Stimulated activated CD4-positive, alpha-beta T cell treated with anti-CD3 and anti-CD28 coated beads, Interleukin-2, amount 100 ng/mL, for 48 hours (primary cell): ENCODE data around the gene CTXND1.

ENCODE experiments used
- DNase-seq, 2 donors: peaks; one replicate each; pipeline ENCODE4 v3.0.0-alpha.2; 2020

CTXND1 gene

DNA sequence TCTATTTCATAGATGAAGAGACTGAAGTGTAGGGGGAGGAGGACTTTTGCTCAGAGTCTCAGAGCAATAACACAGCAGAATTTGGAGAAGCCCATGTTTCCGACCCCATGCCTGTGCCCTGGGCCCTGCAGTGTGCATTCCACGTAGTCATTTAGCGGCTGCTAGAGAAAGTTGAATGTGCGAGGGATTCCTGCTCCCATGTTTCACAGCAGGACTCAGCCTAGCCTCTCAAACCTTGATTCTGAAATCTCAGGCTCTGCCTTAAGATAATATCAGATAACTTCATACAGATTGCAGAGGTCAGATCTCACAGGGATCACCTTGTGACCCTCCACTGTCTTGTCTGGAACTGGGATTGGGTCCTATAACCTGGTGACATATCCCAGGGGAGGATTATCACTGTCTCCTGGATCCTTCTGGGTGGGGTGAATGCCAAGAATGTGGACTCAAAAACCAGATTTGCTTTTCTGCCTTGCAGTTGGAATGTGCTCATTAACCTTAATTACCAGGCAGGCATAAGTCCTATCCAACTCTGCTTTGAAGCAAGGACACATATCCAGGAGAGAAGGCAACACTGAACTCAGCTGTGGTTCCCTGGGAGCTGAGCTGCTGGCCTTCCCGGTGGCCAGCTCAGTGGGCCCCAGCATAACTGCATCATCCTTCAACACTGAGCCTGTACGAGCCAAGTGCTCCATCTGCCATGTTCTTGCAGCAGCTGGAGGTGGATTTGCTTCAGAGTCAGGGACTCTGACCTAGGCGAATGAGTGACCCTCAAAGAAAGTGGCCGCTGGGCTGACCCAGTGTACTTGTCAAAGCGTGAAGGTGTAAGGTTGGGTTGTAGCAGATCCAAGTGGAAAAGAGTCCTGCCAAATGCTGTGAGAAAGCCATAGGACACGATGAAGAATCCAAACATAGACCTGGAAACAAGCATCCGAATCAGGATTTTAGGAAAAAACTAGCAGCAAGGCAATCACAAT is 43.0 kb downstream of the CTXND1 start:
- no peak for DNase-seq

DNA sequence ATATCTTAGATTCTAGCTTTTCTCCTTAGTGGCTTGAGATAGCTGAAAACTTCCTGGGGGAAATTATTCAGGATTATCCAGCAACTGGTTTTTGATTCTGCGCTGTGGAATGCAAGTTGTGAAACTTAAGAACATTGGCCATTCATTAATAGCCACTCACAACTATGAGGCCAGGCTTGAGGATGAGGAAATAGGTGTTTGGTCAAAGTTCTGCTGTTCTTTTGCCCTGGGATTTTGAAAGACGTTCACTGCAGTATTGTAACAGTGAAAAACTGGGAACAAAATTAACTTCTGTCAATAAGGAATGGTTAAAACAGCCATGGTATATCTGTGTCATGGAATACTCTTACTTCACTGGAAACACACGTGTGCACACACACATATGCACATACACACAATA is 44.1 kb downstream of the CTXND1 start:
- DNase-seq: no peak

DNA sequence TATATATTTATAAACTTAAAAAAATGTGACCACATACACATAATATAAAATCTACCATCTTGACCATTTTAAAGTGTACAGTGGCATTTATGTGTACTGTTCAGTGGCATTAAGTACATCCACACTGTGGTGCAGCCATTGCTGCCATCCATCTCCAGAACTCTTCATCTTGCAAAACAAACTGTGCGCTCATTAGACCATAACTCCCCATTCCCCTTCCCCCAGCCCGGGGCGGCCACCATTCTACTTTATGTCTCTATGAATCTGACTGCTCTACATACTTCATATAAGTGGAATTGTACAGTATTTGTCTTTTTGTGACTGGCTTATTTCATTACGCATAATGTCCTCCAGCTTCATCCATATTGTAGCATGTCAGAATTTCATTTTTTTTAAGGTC is 47.8 kb downstream of the CTXND1 start:
- no peak for DNase-seq

DNA sequence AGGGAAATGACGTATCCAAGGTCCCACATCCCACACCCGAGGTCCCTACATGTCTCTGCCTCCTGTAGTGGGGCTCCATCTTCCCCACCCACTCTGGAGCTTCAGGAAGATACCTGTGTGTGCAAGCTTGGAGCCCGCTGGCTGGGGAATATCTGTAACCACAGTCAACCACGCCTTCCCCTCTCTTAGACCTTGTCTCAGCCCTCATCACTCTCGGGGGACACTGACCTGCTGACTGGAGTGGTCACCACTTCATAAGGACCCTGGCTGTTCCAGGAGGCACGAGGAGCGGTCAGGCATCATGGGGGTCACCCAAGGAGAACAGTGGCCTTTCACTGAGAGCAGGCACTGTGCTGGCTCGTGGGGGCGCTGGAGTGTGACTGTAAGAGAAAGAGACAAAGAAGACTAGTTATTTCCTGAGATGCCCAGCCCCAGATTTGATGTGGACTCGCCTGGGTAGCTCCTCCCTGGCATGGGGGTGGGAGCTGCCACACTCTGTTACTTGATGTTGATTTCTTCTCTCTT is 48.6 kb downstream of the CTXND1 start:
- no peak for DNase-seq

DNA sequence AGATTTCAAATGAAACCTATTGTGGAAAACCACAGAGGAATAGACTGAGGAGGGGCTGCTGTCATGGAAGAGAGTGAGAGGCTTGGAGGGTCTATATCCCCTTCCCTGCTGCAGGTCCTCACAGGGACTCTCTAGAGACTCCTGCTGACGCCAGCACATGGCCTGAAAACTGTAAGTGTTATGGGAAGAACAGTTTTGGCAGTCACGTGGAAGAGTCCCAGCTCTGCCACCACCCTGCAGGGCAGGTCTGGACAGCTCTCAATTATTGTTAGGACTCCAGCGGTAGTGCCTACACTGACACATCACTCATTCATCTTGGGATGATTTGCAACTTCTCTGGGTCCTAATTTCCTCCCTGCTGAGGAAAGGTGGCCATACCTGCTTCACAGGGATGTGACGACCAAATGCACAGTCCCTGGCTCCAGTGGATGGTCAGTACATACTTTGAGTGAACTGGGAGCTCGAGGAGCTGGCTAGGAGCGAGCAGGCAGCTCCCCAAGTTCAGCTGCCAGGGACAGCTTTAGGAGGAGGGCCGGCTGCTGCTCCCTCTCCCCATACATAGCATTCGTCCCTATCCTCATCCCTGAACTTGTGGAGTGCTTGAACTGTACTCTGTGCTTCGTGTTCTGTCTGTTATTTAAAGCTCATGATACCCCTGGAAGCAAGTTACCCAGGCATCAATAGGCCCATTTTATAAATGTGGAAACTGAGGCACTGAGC is 49.2 kb downstream of the CTXND1 start:
- DNase-seq: no peak

DNA sequence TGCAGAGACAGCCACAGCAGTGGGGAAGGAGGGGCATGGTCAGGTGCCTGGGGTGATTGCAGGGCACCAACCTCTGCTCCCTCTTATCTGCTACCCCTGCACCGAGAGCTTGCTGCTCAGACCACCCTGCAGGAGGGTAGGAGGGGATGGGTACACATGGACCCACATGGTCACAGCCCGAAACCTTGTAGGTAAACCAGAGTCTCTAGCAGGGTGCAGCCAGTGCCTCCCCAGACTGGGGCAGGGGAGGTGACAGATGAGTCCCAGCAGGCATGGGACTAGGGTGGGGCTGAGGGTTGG is 50.0 kb downstream of the CTXND1 start:
- DNase-seq: no peak

DNA sequence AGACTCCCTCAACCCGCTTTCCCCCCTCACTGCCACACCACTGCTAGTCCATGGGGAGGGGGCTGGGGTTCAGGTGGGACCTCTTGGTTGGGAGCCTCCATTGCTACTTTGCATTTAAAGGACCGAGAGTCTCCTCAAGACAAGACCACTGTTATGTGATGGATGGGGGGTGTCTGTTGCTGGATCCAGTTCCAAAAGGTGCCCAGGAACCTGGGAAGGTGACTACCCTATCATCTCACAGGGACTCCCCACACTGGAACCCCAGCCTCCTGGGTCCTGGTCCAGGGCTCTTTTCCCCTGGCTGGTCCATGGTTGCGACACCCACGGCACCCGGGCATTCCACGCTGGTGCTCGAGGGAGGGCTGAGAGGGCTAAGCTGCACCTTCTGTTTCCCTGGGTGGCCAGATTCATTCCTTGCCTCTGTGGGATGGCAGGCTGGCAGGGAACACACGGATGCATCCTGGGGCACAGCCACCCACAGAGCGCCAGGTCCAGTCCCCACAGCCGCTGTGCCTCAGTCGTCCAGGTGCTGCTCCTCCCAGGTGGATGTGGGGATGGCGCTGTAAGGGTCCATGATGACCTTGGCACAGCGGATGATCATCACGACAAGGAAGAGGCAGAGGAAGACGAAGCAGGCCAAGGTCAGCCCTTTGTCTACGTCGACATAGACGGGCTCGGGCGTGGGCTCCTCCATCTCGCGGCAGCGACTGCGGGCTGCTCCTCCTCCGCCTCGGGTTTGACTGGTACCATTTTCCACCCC is 50.6 kb downstream of the CTXND1 start:
- no peak for DNase-seq

DNA sequence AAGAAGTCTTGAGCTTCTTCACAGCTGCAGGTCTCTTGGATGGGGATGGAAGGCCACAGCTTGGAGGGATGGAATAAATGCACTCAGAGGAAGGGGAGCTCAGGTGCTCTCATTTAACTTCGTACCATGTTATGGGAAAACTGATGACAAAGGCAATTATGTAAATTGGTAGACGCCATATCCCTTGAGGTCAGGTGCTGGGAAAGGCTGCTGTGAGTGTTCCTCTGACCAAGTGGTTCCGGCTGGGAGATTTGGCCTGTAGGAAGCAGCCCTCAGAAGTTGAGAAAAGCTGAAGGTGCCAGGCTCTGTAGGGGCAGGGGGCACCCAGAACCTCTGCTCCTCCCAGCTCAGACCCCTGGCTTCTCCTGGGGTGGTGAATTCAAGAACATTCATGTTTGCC is 52.1 kb downstream of the CTXND1 start:
- DNase-seq: no peak

DNA sequence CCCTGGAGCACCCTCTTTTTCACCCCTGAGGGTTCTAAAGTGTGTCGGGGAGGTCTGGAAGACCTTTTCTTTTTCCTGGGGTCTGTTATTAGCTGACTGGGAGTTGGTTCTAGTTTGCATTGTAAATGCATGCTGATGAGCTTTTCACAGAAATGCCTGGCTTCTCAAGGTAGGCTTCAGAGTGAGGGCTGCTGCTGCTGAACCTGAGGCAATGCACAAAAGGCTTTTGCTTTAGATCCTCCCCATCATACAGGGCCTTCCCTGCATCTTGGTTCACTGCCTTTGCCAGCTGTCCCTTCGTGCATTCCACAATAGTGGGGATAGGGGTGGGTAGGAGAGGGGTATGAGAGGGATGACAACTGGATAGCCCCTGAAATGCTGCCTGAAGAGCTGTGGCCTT is 52.6 kb downstream of the CTXND1 start:
- no peak for DNase-seq

DNA sequence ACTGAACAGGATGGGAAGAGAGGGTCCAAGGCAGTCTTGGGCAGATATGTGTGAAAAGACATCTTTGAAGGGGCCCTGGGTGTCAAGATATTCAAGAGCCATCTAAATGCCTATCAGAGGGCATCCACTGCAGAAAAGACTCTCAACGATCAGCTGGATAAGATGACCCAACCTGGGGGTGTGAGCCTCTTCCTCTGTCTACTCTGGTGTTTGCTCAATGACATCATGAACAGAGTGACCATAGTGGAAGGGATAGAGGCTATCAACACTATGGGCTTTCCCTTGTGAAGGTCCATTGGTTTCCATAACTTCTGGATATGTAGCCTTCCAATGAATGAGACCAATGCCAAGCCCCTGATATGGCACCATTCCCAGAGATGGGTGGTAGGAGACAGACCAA is 57.1 kb downstream of the CTXND1 start:
- no peak for DNase-seq

DNA sequence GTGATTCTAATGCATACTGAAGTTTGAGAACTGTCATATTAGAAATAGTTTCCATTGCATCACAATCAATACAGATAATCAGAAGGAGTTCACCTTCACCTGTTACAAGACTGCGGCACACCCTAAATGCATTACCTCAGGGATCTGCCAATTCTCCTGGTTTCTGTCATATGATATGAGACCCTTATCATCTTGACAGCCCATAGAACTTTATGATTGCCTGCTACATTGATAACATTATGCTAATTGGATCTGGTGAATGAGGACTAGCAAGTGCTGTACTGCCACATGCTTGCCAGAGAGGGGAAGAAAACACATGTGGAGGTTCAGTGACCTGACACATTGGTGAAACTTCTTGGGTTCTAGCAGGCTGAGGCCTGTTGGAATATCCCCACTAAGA is 57.8 kb downstream of the CTXND1 start:
- no peak for DNase-seq

DNA sequence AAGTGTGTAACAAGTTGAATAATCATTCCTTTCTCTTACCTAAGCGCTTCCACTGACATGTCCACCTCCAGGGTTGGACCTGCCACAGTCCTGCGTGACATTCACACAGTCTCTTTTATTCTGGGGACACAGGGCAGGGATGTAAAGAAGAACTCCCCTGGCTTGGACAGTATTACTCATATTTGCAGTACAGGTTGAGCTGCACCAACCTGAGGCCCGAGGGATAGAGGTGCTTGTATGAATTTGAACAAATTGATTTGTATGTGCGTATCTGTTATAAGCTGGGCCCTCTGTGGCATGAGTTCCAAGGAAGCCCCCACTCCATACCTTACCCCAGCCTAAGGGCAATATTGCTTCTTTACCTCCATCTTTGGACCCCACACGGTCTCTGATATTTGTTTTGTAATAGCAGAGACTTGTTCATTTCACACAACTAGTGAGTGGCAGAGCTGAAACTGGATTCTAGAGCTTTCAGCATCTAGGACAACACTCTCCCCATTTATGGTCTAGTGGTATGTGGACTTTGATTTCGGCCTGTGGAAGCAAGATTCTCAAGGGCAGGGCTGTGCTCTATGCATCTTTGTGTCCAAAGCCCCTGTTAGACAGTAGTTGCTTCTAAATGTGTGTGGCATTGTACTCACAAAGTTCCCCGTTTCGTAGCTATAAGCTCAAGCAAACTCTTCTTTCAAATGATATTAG is 60.0 kb downstream of the CTXND1 start:
- no peak for DNase-seq

DNA sequence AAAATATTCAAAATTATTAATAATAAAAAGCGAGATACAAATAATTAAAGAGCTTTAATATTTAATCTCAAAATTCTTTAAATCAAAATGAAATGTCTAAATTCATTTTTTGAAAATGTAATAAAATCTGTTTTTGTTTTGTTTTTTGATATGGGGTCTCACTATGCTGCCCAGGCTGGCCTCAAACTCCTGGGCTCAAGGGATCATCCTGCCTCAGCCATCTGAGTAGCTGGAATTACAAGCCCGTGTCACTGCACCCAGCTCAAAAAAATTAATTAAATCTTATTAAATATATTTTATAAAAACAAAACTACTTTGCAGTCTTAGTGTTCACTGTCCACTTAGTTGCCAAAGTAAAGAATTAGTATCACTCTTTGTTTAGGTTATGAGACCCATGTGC is 60.8 kb downstream of the CTXND1 start:
- no peak for DNase-seq

DNA sequence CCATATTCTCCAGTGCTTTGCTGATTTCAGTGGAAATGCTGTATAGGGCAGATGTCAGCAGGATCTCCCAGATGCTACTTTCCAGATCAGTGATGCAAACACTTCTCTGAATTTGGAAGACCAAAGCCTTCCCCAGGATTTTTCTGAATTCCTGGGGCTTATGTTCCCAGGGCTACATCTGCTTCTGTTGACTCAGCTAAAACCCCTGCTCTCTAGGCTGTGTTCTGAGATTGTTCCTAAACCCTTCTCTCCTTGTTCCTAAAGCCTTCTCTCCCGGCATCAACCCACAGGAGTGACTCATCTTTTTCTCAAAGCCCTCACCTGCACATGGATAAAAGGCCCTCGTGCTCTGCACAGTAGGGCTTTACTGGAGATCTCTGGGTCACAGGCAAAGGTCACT is 63.8 kb downstream of the CTXND1 start:
- DNase-seq: no peak

DNA sequence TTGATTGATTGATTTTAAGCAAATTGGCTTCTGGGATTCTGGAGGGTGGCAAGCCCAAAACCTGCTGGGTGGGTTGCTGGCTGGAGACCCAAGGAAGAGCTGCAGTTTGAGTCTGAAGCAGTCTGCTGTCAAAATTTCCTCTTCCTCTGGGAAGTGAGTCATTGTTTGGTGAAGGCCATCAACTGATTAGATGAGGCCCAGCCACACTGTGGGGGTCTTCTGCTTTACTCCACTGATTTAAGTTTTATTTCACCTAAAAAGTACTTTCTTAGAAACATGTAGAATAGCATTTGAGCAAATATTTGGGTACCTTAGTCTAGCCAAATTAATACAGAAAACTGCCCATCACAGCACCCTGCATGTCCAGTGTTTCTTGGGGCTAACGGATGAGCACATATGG is 65.4 kb downstream of the CTXND1 start:
- DNase-seq: no peak

DNA sequence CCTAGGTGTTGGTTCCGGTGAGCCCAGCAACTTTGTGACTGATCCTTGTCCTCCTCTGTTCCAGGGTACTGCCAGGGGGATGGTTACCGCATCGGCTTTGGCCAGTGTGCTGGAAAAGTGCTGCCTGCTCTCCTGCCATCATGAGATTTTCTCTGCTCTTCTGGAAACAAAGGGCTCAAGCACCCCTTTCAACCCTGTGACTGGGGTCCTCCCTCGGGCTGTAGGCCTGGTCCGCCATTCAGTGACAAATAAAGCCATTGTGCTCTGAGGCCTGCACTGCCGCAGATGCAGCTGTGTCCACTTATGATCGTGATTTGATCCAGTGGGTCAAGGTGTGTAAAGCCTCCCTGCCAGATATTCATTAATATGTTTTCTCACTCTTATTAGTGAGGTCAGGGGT is 65.9 kb downstream of the CTXND1 start:
- DNase-seq: no peak

DNA sequence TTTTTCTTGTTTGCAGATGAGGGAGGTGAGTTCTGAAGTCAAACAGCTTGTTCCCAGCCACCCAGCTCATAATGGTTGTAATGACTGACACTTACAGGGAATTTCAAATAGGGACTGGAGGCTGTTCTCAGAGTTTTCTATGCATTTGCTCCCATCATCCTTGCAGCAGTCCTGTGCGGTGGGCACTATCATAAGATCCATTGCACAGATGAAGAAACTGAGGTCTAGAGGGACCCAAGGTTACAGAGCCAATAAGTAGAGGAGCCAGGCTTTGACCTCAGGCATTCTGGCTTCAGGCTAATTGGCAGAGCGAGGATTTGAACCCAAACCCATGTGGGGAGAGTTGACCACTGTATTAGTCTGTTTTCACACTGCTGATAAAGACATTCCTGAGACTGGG is 66.9 kb downstream of the CTXND1 start:
- no peak for DNase-seq

DNA sequence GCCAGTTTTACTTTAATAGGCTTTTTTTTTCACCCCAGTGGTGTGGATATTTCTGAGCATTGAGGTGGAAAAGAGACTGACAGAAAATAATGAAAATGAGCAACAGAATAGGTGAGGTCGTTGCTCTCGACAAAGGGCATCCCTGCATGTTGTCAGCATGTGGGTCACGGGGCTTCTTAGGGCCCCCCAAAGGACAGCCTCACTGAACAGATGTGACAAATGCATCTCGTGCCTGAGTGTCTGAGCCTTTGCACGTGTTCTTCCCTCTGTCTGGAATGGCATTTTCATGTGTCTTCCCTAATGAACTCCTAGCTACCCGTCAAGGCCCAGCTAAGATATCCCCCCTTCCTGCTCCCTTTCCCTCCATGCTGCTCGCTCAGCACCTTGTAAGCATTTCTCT is 67.5 kb downstream of the CTXND1 start:
- DNase-seq: no peak

DNA sequence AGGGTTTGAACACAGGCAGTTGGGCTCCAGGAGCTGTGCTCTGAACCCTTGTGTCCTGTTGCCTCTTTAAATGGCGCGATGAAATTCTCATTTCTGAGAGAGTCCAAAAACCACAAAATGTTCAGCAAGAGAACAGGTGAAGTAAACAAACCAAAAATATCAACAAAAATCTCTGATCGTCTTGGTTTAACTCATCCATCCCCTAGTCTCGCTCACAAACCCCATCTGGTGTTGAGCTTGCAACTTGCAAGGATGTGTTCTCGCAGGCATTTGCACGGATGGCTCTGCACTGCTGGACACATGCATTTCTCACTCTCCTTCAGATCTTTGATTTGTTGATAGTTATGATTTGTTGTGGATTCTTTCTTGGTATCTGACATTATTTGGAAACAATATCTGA is 68.1 kb downstream of the CTXND1 start:
- no peak for DNase-seq

DNA sequence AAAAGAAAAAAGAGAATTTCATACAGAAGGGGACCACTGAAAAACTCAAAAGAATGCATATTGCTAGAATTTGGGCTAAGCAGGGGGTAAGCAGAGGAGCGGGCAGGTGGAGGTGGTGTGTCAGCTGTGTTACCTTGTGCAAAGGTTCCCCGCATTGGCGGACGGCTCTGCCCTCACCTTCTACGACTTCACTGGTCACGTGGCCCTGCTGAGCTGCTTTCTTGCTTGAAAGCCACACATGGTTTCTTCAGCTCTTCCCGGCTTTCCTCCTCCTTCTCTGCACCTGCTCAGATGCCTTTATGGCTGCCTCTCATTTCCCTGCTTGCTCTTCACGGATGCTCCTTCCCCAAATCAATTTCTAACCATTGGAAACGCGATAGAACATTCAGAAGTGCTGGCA is 68.7 kb downstream of the CTXND1 start:
- no peak for DNase-seq

DNA sequence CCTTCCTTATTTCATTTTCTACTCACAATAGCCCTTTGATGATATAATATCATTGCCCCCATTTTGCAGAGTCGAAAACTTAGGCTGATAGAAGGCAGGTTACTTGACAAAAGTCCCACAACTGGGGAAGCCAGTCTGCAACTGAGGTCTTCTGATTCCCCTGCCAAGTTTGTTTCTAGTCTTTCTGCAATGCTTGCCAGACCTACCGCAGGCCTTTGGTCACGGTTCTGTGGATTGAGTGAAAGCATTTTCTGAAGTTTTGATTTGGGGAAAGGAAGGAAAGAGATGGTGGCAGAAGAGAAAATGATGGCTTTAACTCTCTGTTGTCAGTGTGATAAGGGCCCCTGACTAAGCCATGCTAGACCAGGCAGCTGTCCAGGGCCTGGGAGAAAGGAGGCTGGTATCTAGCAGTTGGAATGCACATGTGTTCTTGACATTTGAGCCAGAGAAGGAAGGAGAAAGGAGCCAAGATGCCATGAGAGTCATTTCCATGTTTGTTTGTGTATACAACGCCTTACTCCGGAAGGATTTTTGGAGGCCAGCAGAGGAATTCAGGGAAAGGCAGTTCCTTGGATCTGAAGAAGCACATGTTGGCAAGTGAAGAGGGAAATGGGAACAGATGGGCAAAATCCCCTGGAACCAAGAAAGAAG is 69.3 kb downstream of the CTXND1 start:
- DNase-seq: no peak

DNA sequence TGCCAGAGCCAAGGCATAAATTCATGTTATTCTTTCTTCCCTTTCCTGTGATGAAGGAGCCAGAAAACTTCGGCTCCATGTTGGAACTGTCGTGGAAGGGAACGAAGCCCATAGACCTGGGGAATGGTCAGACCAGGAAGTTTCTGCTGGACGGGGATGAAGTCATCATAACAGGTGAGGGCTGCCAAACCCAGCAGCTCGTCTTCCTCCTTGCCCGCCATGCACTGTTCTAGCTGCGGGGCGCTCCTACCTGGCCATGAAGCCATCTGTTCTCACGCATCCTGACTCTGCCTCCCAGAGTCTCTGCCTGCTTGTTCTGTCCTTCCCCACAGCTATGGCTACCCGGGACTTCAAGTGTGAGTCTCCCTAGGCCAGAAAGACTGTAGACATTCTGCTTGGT is 71.0 kb downstream of the CTXND1 start:
- DNase-seq: no peak
